GM12878 (cell line): Measurements from ENCODE around the gene NOXA1.

ENCODE experiments used
- CEBPB ChIP-seq, 2 experiments: fragments of 150-350 bp in 1 of 2; IDR thresholded peaks; 2 replicates each; pipeline ENCODE4 v1.6.1; 2012 to 2014; ENCODE audit warnings: low read depth in 2 of 2, low read length in 2 of 2, borderline replicate concordance in 1 of 2, inconsistent platforms in 1 of 2
- ESRRA ChIP-seq: IDR thresholded peaks from 2 replicates; pipeline ENCODE4 v1.6.1; 2012; ENCODE audit warnings: mild to moderate bottlenecking, low read length, improper control_type of control experiment
- FOS ChIP-seq: IDR thresholded peaks from 3 replicates; pipeline ENCODE4 v1.6.1; 2011; ENCODE audit warnings: borderline replicate concordance; ENCODE audit not compliant: insufficient read length; ENCODE audit errors: extremely low read depth
- FOXK2 ChIP-seq: fragments of 450-650 bp; IDR thresholded peaks from 2 replicates; pipeline ENCODE4 v1.6.1; 2017; ENCODE audit warnings: mild to moderate bottlenecking, moderate library complexity
- KDM1A ChIP-seq: fragments of 200-600 bp; sonication (generic); IDR thresholded peaks from 2 replicates; pipeline ENCODE4 v1.6.1; 2016; ENCODE audit warnings: borderline replicate concordance
- NRF1 ChIP-seq: conservative IDR thresholded peaks from 2 replicates; pipeline ENCODE4 v1.6.1; 2011; ENCODE audit warnings: mild to moderate bottlenecking, low read depth, low read length, improper control_type of control experiment
- POLR2A ChIP-seq: IDR thresholded peaks from 2 replicates; pipeline ENCODE4 v1.6.1; 2011; ENCODE audit warnings: low read depth, mild to moderate bottlenecking, low read length
- ZNF274 ChIP-seq: IDR thresholded peaks from one replicate; pipeline ENCODE4 v1.8.0; 2011; ENCODE audit not compliant: insufficient read length, insufficient read depth
- TF ChIP-seq, protein P1 (sequence below): IDR thresholded peaks from 2 replicates; pipeline ENCODE4 v1.6.1; 2012; ENCODE audit warnings: low read length, inconsistent platforms
- TF ChIP-seq, protein P2 (sequence below): IDR thresholded peaks from 2 replicates; pipeline ENCODE4 v1.6.1; 2012; ENCODE audit warnings: improper control_type of control experiment, low read depth, low read length; ENCODE audit not compliant: insufficient replicate concordance
- TF ChIP-seq, protein P3 (sequence below), 3 experiments: IDR thresholded peaks in 2 of 3; conservative IDR thresholded peaks in 1 of 3; 2 replicates each; pipeline ENCODE4 v1.5.1; 2011; ENCODE audit warnings: low read depth in 3 of 3, low read length in 3 of 3, mild to moderate bottlenecking in 3 of 3, control low read depth in 2 of 3, moderate library complexity in 2 of 3, inconsistent platforms in 1 of 3, mixed read lengths in 1 of 3; ENCODE audit not compliant: control insufficient read depth in 2 of 3, insufficient read depth in 1 of 3; ENCODE audit errors: extremely low read depth in 1 of 3

DNA sequence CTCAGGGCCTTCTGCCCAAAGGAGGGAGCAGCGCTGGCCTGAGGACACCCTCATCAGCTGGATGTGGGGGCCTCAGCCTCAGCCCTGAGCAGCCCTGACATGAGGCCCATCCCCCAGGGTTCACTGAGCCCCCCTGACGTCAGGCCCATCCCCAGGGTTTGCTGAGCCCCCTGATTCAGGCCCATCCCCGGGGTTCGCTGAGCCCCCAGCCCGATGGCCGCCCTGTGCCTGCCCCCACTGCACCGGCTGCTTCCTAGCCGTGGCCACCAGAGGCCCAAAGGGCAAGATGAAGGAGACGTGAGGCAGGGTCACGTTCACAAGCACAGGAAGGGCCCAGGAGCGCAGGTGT lies 55.4 kb downstream of the NOXA1 start:
- TF ChIP-seq FOS (no peak), KDM1A (no peak), POLR2A (no peak), ZNF274 (no peak), CEBPB (IDR thresholded peaks at IDR 0.05; ENCODE audit: borderline replicate concordance in 1 of 2, low read depth in 2 of 2, low read length in 2 of 2) (no peak), FOXK2 (no peak), NRF1 (no peak), ESRRA (no peak)
- TF ChIP-seq, protein P1, sequence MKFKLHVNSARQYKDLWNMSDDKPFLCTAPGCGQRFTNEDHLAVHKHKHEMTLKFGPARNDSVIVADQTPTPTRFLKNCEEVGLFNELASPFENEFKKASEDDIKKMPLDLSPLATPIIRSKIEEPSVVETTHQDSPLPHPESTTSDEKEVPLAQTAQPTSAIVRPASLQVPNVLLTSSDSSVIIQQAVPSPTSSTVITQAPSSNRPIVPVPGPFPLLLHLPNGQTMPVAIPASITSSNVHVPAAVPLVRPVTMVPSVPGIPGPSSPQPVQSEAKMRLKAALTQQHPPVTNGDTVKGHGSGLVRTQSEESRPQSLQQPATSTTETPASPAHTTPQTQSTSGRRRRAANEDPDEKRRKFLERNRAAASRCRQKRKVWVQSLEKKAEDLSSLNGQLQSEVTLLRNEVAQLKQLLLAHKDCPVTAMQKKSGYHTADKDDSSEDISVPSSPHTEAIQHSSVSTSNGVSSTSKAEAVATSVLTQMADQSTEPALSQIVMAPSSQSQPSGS: no peak
- TF ChIP-seq, protein P2, sequence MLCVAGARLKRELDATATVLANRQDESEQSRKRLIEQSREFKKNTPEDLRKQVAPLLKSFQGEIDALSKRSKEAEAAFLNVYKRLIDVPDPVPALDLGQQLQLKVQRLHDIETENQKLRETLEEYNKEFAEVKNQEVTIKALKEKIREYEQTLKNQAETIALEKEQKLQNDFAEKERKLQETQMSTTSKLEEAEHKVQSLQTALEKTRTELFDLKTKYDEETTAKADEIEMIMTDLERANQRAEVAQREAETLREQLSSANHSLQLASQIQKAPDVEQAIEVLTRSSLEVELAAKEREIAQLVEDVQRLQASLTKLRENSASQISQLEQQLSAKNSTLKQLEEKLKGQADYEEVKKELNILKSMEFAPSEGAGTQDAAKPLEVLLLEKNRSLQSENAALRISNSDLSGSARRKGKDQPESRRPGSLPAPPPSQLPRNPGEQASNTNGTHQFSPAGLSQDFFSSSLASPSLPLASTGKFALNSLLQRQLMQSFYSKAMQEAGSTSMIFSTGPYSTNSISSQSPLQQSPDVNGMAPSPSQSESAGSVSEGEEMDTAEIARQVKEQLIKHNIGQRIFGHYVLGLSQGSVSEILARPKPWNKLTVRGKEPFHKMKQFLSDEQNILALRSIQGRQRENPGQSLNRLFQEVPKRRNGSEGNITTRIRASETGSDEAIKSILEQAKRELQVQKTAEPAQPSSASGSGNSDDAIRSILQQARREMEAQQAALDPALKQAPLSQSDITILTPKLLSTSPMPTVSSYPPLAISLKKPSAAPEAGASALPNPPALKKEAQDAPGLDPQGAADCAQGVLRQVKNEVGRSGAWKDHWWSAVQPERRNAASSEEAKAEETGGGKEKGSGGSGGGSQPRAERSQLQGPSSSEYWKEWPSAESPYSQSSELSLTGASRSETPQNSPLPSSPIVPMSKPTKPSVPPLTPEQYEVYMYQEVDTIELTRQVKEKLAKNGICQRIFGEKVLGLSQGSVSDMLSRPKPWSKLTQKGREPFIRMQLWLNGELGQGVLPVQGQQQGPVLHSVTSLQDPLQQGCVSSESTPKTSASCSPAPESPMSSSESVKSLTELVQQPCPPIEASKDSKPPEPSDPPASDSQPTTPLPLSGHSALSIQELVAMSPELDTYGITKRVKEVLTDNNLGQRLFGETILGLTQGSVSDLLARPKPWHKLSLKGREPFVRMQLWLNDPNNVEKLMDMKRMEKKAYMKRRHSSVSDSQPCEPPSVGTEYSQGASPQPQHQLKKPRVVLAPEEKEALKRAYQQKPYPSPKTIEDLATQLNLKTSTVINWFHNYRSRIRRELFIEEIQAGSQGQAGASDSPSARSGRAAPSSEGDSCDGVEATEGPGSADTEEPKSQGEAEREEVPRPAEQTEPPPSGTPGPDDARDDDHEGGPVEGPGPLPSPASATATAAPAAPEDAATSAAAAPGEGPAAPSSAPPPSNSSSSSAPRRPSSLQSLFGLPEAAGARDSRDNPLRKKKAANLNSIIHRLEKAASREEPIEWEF: no peak
- TF ChIP-seq, protein P3, sequence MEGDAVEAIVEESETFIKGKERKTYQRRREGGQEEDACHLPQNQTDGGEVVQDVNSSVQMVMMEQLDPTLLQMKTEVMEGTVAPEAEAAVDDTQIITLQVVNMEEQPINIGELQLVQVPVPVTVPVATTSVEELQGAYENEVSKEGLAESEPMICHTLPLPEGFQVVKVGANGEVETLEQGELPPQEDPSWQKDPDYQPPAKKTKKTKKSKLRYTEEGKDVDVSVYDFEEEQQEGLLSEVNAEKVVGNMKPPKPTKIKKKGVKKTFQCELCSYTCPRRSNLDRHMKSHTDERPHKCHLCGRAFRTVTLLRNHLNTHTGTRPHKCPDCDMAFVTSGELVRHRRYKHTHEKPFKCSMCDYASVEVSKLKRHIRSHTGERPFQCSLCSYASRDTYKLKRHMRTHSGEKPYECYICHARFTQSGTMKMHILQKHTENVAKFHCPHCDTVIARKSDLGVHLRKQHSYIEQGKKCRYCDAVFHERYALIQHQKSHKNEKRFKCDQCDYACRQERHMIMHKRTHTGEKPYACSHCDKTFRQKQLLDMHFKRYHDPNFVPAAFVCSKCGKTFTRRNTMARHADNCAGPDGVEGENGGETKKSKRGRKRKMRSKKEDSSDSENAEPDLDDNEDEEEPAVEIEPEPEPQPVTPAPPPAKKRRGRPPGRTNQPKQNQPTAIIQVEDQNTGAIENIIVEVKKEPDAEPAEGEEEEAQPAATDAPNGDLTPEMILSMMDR (IDR thresholded peaks at IDR 0.05 in 2 of 3, conservative IDR thresholded peaks at IDR 0.05 in 1 of 3; ENCODE audit: control insufficient read depth in 2 of 3, extremely low read depth in 1 of 3, insufficient read depth in 1 of 3, low read depth in 3 of 3, low read length in 3 of 3): no peak
